HEK293 (cell line): ENCODE data around the gene OCIAD1.

Experiments
- CTCF ChIA-PET: fragments of 350-600 bp; formaldehyde crosslinking; extraction: SDS; loops from one replicate; lab custom pipeline; 2021; ENCODE audit warnings: antibody characterized with exemption; lab: Yijun Ruan, JAX
- POLR2A ChIA-PET: fragments of 300-600 bp; formaldehyde crosslinking; extraction: SDS; loops from one replicate; lab custom pipeline; 2020; ENCODE audit warnings: antibody characterized with exemption, inconsistent platforms; lab: Yijun Ruan, JAX
- H3K27ac ChIP-seq: fragments of 200-500 bp; sonication (Bioruptor generic); 2 replicates; pipeline ENCODE4 v1.5.1; 2014; ENCODE audit warnings: low read depth, low read length, control low read depth, inconsistent platforms; ENCODE audit errors: extremely low read depth
- H3K36me3 ChIP-seq, 2 experiments: fragments of 200-500 bp in 1 of 2; sonication (Bioruptor generic) in 1 of 2; 1 replicate in 1 of 2; 2 replicates in 1 of 2; pipeline ENCODE4 v1.5.1; 2014 to 2017; ENCODE audit warnings: inconsistent platforms in 2 of 2, low read length in 2 of 2; ENCODE audit not compliant: control insufficient read depth in 2 of 2, insufficient read depth in 1 of 2
- H3K4me1 ChIP-seq: fragments of 200-500 bp; sonication (Bioruptor generic); 2 replicates; pipeline ENCODE4 v1.5.1; 2014; ENCODE audit warnings: mild to moderate bottlenecking, low read length, inconsistent platforms; ENCODE audit not compliant: control insufficient read depth, insufficient read depth
- H3K4me3 ChIP-seq: 2 replicates; pipeline ENCODE4 v1.5.1; 2011; ENCODE audit warnings: low read depth, mild to moderate bottlenecking, control low read depth, low read length, moderate library complexity
- H3K9me3 ChIP-seq: fragments of 200-500 bp; sonication (Bioruptor generic); 2 replicates; pipeline ENCODE4 v1.5.1; 2014; ENCODE audit warnings: low read depth, low read length, inconsistent platforms; ENCODE audit not compliant: control insufficient read depth, insufficient read depth
- SP7 ChIP-seq: fragments of 450-650 bp; formaldehyde crosslinking; IDR thresholded peaks from 2 replicates; pipeline ENCODE4 v1.5.1; 2016; ENCODE audit warnings: missing biosample characterization, missing genetic modification characterization
- ZBTB17 ChIP-seq: fragments of 450-650 bp; formaldehyde crosslinking; IDR thresholded peaks from 2 replicates; pipeline ENCODE4 v1.5.1; 2016; ENCODE audit warnings: missing biosample characterization, missing genetic modification characterization
- ZNF184 ChIP-seq: fragments of 450-650 bp; IDR thresholded peaks from 2 replicates; pipeline ENCODE4 v1.5.1; 2018; ENCODE audit warnings: missing biosample characterization, mild to moderate bottlenecking, missing genetic modification characterization
- ZNF2 ChIP-seq: fragments of 450-650 bp; formaldehyde crosslinking; IDR thresholded peaks from 2 replicates; pipeline ENCODE4 v1.5.1; 2016; ENCODE audit warnings: missing biosample characterization, missing genetic modification characterization
- ZNF335 ChIP-seq: fragments of 450-650 bp; formaldehyde crosslinking; conservative IDR thresholded peaks from 2 replicates; pipeline ENCODE4 v1.5.1; 2016; ENCODE audit warnings: missing biosample characterization, missing genetic modification characterization
- ZNF354C ChIP-seq: fragments of 450-650 bp; formaldehyde crosslinking; IDR thresholded peaks from 2 replicates; pipeline ENCODE4 v1.5.1; 2016; ENCODE audit warnings: missing biosample characterization, missing genetic modification characterization, low read depth, borderline replicate concordance
- ZNF571 ChIP-seq: fragments of 450-650 bp; formaldehyde crosslinking; IDR thresholded peaks from 2 replicates; pipeline ENCODE4 v1.5.0; 2017; ENCODE audit warnings: missing biosample characterization, missing genetic modification characterization
- ZNF664 ChIP-seq: fragments of 450-650 bp; formaldehyde crosslinking; IDR thresholded peaks from 2 replicates; pipeline ENCODE4 v1.5.1; 2016; ENCODE audit warnings: missing biosample characterization, missing genetic modification characterization
- ZNF747 ChIP-seq: fragments of 450-650 bp; formaldehyde crosslinking; IDR thresholded peaks from 2 replicates; pipeline ENCODE4 v1.5.1; 2016; ENCODE audit warnings: missing biosample characterization, missing genetic modification characterization
- TF ChIP-seq, protein P1 (sequence below): fragments of 450-650 bp; formaldehyde crosslinking; IDR thresholded peaks from 2 replicates; pipeline ENCODE4 v1.5.1; 2016; ENCODE audit warnings: missing biosample characterization, missing genetic modification characterization
- TF ChIP-seq, protein P2 (sequence below): fragments of 450-650 bp; formaldehyde crosslinking; IDR thresholded peaks from 2 replicates; pipeline ENCODE4 v1.5.1; 2017; ENCODE audit warnings: missing biosample characterization, missing genetic modification characterization
- TF ChIP-seq, protein P3 (sequence below): fragments of 450-650 bp; formaldehyde crosslinking; IDR thresholded peaks from 2 replicates; pipeline ENCODE4 v1.5.1; 2016; ENCODE audit warnings: missing biosample characterization, missing genetic modification characterization
- TF ChIP-seq, protein P4 (sequence below): fragments of 450-650 bp; formaldehyde crosslinking; IDR thresholded peaks from 2 replicates; pipeline ENCODE4; 2016; ENCODE audit warnings: missing biosample characterization, missing genetic modification characterization

The OCIAD1 gene

DNA sequence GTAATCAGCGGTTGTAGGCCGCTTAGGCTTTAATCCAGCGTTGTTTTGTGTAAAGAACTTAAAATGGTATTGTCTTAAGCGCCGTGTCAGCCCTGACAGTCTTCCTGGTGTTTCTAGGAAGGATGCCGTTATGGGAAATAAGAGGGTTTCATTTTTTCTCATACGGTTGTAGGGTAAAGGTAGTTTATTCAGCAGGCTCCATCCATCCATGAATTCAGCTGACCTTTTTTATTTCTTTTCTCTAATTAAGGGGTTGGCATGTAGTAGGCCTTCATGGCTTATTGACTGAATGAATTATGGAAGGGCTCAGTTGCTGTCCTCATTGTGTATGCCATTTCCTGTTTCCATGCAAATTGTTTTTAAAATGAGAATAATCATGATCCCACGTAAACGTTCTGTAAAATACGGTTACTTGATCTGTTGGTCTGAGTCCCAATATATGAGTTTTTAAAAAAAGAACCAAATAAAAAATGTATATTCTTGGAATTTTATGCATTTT is 693 bp downstream of the OCIAD1 start:
- POLR2A ChIA-PET, result no interaction called here
- peaks cover 16 to 35% of the 10 kb centered on the region in 2 experiments; a peak in 2 of 3 replicates for H3K36me3 ChIP-seq
- TF ChIP-seq ZNF747 (tag by site-specific recombination), result no peak
- TF ChIP-seq, protein P1, sequence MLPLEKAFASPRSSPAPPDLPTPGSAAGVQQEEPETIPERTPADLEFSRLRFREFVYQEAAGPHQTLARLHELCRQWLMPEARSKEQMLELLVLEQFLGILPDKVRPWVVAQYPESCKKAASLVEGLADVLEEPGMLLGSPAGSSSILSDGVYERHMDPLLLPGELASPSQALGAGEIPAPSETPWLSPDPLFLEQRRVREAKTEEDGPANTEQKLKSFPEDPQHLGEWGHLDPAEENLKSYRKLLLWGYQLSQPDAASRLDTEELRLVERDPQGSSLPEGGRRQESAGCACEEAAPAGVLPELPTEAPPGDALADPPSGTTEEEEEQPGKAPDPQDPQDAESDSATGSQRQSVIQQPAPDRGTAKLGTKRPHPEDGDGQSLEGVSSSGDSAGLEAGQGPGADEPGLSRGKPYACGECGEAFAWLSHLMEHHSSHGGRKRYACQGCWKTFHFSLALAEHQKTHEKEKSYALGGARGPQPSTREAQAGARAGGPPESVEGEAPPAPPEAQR (tag by site-specific recombination), result no peak
- no peak for TF ChIP-seq ZNF184 (tag by site-specific recombination)
- TF ChIP-seq ZNF335 (tag by site-specific recombination), result peak; percentile 13; the same call in 1 of the 2 replicates
- no peak for TF ChIP-seq ZNF354C (tag by site-specific recombination)
- 0 out of 2 replicates have a peak, but pooled peaks have one; percentile 12 for TF ChIP-seq ZNF2 (tag by site-specific recombination)
- TF ChIP-seq, protein P2, sequence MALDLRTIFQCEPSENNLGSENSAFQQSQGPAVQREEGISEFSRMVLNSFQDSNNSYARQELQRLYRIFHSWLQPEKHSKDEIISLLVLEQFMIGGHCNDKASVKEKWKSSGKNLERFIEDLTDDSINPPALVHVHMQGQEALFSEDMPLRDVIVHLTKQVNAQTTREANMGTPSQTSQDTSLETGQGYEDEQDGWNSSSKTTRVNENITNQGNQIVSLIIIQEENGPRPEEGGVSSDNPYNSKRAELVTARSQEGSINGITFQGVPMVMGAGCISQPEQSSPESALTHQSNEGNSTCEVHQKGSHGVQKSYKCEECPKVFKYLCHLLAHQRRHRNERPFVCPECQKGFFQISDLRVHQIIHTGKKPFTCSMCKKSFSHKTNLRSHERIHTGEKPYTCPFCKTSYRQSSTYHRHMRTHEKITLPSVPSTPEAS (tag by site-specific recombination), result no peak
- TF ChIP-seq SP7 (tag by site-specific recombination), result no peak
- TF ChIP-seq, protein P3, sequence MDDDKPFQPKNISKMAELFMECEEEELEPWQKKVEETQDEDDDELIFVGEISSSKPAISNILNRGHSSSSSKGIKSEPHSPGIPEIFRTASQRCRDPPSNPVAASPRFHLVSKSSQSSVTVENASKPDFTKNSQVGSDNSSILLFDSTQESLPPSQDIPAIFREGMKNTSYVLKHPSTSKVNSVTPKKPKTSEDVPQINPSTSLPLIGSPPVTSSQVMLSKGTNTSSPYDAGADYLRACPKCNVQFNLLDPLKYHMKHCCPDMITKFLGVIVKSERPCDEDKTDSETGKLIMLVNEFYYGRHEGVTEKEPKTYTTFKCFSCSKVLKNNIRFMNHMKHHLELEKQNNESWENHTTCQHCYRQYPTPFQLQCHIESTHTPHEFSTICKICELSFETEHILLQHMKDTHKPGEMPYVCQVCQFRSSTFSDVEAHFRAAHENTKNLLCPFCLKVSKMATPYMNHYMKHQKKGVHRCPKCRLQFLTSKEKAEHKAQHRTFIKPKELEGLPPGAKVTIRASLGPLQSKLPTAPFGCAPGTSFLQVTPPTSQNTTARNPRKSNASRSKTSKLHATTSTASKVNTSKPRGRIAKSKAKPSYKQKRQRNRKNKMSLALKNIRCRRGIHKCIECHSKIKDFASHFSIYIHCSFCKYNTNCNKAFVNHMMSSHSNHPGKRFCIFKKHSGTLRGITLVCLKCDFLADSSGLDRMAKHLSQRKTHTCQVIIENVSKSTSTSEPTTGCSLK (tag by site-specific recombination), result no peak

DNA sequence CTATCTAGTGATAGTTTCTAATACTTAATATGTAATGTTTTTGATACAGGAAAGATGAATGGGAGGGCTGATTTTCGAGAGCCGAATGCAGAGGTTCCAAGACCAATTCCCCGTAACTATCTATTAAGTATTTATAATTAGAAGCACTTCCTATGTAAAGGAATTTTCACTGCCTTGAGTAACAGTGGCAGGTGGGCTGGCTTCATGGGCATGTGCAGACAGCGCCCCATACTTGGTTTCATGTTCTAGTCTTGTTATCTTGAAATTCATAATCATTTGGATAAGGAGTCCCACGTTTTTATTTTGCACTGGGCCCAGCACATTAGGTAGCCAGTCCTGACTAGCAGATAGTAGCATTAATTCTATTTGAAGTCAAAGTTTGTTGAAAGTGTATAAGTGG is 1.7 kb downstream of the OCIAD1 start:
- H3K27ac ChIP-seq, result no peak overlapping the region
- TF ChIP-seq ZBTB17, result peak; percentile 74; the same call in 1 of the 2 replicates
- no peak for TF ChIP-seq ZNF571 (tag by site-specific recombination)
- no peaks in the 10 kb centered on the region for H3K9me3 ChIP-seq
- CTCF ChIA-PET, result no interaction called here
- peak overlapping the region; percentile 91; the same call in 1 of the 2 replicates for H3K4me3 ChIP-seq
- peaks cover 16 to 44% of the 10 kb centered on the region in 2 experiments; a peak in 2 of 3 replicates for H3K36me3 ChIP-seq
- no peaks in the 10 kb centered on the region for H3K4me1 ChIP-seq
- POLR2A ChIA-PET, result no interaction called here

More for the DNA sequence above, 693 bp downstream of the OCIAD1 start:
- Histone ChIP-seq H3K9me3 (no peaks in the 10 kb centered on the region), H3K4me1 (no peaks in the 10 kb centered on the region), H3K27ac (peak overlapping the region; percentile 91), H3K4me3 (peak overlapping the region; percentile 91)
- CTCF ChIA-PET, result interaction anchor here (0.7 kb wide), 1 partner anchor 181 kb away, joined by 4 read pairs; no protein-coding TSS in a partner anchor

DNA sequence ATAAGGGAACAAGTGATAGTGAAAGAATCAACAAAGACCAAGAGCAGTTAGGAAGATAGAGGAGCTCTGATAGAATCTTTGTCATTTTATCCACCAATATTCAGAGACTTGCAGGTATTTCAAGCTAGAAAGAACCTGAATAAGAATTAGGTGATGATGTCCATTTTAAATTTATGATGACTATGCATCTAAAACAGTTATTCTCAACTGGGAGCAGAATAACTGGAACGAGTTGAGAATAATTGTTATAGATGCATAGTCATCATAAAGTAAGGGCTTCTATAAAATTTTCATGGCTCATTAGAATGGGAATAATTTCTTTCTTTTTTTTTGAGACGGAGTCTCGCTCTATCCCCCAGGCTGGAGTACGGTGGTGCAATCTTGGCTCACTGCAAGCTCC is 5.8 kb downstream of the OCIAD1 start:
- ChIA-PET CTCF (interaction anchor here (0.6 kb wide), 1 partner anchor 56 kb away, joined by 3 read pairs; no protein-coding TSS in a partner anchor), POLR2A (interaction anchor here (0.7 kb wide), 1 partner anchor 56 kb away, joined by 3 read pairs; the partner anchor contains the start of gene FRYL)
- Histone ChIP-seq H3K9me3 (no peaks in the 10 kb centered on the region), H3K4me1 (no peaks in the 10 kb centered on the region), H3K4me3 (no peak overlapping the region), H3K36me3 (peaks cover 19 to 79% of the 10 kb centered on the region in 2 experiments; a peak in 2 of 3 replicates), H3K27ac (no peak overlapping the region)
- TF ChIP-seq, protein P4, sequence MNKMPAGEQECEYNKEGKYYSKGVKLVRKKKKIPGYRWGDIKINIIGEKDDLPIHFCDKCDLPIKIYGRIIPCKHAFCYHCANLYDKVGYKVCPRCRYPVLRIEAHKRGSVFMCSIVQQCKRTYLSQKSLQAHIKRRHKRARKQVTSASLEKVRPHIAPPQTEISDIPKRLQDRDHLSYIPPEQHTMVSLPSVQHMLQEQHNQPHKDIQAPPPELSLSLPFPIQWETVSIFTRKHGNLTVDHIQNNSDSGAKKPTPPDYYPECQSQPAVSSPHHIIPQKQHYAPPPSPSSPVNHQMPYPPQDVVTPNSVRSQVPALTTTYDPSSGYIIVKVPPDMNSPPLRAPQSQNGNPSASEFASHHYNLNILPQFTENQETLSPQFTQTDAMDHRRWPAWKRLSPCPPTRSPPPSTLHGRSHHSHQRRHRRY (tag by site-specific recombination), result no peak
- TF ChIP-seq ZNF664 (tag by site-specific recombination), result no peak
